Measurements from ENCODE around the gene CNTNAP2.

GRCh38 chr7:148289630-148290029, 2173.0 kb downstream of the CNTNAP2 start:
- TF ChIP-seq EZH2 (IDR thresholded peaks at IDR 0.05; ENCODE audit: borderline replicate concordance, low read depth, low read length, severe bottlenecking) (no peak), CTCF (IDR thresholded peaks at IDR 0.05; ENCODE audit: borderline replicate concordance, extremely low read depth, low read length, poor library complexity, severe bottlenecking) (no peak)
